ENCODE measurements around the gene RNF113B.

Gene RNF113B

GRCh38 chr13:98174307-98174706 lies 2.8 kb downstream of the RNF113B start:
- DNase-seq (ENCODE audit: low spot score), result no peak

- DNase-seq (ENCODE audit: low spot score), result no peak
Measured at GRCh38 chr13:98173431-98174152, 3.5 kb downstream of the RNF113B start.

- no peak for DNase-seq (ENCODE audit: low spot score)
Measured at GRCh38 chr13:98172590-98173422, 4.3 kb downstream of the RNF113B start.

GRCh38 chr13:98171900-98172589 lies 5.0 kb downstream of the RNF113B start:
- DNase-seq (ENCODE audit: low spot score), result peak; percentile 64

- no peak for DNase-seq (ENCODE audit: low spot score)
Measured at GRCh38 chr13:98169331-98169730, 7.7 kb downstream of the RNF113B start.

- DNase-seq (ENCODE audit: low spot score), result no peak
Measured at GRCh38 chr13:98162935-98163334, 14.1 kb downstream of the RNF113B start.

GRCh38 chr13:98158172-98158899 lies 18.7 kb downstream of the RNF113B start:
- no peak for DNase-seq (ENCODE audit: low spot score)

GRCh38 chr13:98157609-98158008 lies 19.5 kb downstream of the RNF113B start:
- DNase-seq (ENCODE audit: low spot score), result no peak

GRCh38 chr13:98157188-98157587 lies 19.9 kb downstream of the RNF113B start:
- DNase-seq (ENCODE audit: low spot score), result no peak

- no peak for DNase-seq (ENCODE audit: low spot score)
Measured at GRCh38 chr13:98156259-98156658, 20.8 kb downstream of the RNF113B start.

- DNase-seq (ENCODE audit: low spot score), result no peak
Measured at GRCh38 chr13:98155475-98156109, 21.5 kb downstream of the RNF113B start.

GRCh38 chr13:98150832-98151479 lies 26.1 kb downstream of the RNF113B start:
- DNase-seq (ENCODE audit: low spot score), result no peak

- no peak for DNase-seq (ENCODE audit: low spot score)
Measured at GRCh38 chr13:98147521-98147920, 29.5 kb downstream of the RNF113B start.

- peak; percentile 52 for DNase-seq (ENCODE audit: low spot score)
Measured at GRCh38 chr13:98144801-98145350, 32.2 kb downstream of the RNF113B start.

- no peak for DNase-seq (ENCODE audit: low spot score)
Measured at GRCh38 chr13:98144027-98144741, 32.9 kb downstream of the RNF113B start.

- no peak for DNase-seq (ENCODE audit: low spot score)
Measured at GRCh38 chr13:98143601-98144026, 33.5 kb downstream of the RNF113B start.

- DNase-seq (ENCODE audit: low spot score), result no peak
Measured at GRCh38 chr13:98143157-98143553, 33.9 kb downstream of the RNF113B start.

- peak; percentile 47 for DNase-seq (ENCODE audit: low spot score)
Measured at GRCh38 chr13:98142380-98143156, 34.5 kb downstream of the RNF113B start, which contains the start of gene FARP1. FARP1 (plus strand) TSS chr13:98143094; CDS start chr13:98213243, 70,149 bp downstream.
